ENCODE measurements around the gene HES7.

The HES7 gene

DNA sequence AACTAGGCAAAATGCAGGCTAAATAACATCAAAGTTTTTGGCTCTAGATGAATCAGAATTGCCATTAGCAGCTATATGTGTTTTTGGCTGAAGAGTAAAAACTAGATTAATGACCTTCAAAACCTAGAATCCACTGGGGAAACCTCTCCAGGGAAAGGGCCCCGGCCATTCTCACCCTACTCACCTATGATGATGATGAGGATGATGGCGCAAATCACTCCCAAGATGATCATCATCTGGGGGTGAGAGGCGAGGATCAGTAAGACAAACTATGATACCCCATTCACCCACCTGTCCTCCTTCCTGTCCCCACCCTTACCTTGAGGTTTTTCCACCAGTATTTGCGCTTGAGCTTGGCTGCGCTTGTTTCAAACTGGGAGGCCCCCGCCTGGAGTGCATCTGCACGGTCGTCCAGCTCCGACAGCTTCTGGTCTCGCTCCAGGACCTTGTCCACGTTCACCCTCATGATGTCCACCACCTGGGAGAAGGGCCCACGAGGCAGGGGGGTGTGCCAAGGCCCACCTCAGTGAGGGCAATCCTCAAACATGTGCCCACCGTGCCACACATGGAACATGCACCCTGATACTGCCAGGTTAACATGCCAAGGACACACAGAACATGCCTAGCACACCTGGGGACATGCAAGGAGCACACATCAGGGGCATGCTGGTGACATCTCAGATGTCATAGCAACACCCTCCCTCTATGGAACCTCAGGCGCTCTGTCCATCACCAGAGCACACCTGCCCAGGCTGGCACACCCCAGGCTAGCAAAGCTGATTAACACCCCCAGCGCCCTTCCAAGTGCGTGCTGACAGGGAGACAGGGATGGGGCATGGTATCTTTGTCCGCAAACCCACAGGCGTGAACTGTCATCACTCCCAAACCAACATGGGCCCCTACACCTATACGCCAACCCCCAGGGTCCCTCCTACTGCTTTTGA lies 37.7 kb upstream of the HES7 start:
- Histone ChIP-seq H3K27me3 (ENCODE audit: insufficient read depth, poor library complexity, severe bottlenecking) (no peaks in the 10 kb centered on the region), H3K4me1 (ENCODE audit: insufficient read depth, poor library complexity, severe bottlenecking) (peaks cover 18% of the 10 kb centered on the region), H3K36me3 (ENCODE audit: low read depth) (peaks cover 31% of the 10 kb centered on the region), H3K9me3 (ENCODE audit: severe bottlenecking) (no peaks in the 10 kb centered on the region), H3K27ac (ENCODE audit: poor library complexity, severe bottlenecking) (peak overlapping the region; percentile 73), H3K4me3 (ENCODE audit: severe bottlenecking) (peak overlapping the region; percentile 93)
- ATAC-seq (ENCODE audit: low read depth): no peak
- TF ChIP-seq, protein P1, sequence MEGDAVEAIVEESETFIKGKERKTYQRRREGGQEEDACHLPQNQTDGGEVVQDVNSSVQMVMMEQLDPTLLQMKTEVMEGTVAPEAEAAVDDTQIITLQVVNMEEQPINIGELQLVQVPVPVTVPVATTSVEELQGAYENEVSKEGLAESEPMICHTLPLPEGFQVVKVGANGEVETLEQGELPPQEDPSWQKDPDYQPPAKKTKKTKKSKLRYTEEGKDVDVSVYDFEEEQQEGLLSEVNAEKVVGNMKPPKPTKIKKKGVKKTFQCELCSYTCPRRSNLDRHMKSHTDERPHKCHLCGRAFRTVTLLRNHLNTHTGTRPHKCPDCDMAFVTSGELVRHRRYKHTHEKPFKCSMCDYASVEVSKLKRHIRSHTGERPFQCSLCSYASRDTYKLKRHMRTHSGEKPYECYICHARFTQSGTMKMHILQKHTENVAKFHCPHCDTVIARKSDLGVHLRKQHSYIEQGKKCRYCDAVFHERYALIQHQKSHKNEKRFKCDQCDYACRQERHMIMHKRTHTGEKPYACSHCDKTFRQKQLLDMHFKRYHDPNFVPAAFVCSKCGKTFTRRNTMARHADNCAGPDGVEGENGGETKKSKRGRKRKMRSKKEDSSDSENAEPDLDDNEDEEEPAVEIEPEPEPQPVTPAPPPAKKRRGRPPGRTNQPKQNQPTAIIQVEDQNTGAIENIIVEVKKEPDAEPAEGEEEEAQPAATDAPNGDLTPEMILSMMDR (IDR thresholded peaks at IDR 0.05; ENCODE audit: poor library complexity, severe bottlenecking): no peak
- no peak for DNase-seq (ENCODE audit: low spot score)

DNA sequence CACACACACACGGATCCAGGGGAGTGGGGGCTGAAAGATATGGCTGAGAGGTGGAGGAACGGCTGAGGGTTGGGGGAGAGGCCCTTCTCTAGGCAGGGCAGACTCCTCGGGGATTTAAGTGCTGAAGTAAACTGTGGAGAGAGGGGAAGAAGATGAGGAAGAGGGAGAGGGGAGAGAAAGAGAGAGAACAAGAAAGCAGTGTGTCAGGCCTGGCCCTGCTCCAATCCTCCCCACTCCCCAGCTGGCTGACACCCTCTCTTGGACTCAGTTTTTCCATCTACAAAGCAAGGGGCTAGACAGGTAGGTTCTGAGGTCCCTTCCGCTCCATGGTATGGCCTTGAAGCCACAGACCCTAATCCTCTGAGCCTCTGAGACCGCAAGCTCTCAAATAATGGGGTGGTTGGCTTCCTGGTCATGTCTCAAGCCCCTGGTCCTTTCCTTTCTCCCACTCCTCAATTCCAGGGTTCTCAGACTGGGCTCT lies 36.9 kb upstream of the HES7 start:
- ATAC-seq (ENCODE audit: low read depth) (no peak), DNase-seq (ENCODE audit: low spot score) (no peak)
- Histone ChIP-seq H3K4me3 (ENCODE audit: severe bottlenecking) (no peak overlapping the region), H3K9me3 (ENCODE audit: severe bottlenecking) (no peaks in the 10 kb centered on the region), H3K27me3 (ENCODE audit: insufficient read depth, poor library complexity, severe bottlenecking) (no peaks in the 10 kb centered on the region), H3K36me3 (ENCODE audit: low read depth) (peaks cover 31% of the 10 kb centered on the region), H3K4me1 (ENCODE audit: insufficient read depth, poor library complexity, severe bottlenecking) (peaks cover 18% of the 10 kb centered on the region), H3K27ac (ENCODE audit: poor library complexity, severe bottlenecking) (peak overlapping the region; percentile 73)
- TF ChIP-seq, protein P1 (IDR thresholded peaks at IDR 0.05; ENCODE audit: poor library complexity, severe bottlenecking): no peak

DNA sequence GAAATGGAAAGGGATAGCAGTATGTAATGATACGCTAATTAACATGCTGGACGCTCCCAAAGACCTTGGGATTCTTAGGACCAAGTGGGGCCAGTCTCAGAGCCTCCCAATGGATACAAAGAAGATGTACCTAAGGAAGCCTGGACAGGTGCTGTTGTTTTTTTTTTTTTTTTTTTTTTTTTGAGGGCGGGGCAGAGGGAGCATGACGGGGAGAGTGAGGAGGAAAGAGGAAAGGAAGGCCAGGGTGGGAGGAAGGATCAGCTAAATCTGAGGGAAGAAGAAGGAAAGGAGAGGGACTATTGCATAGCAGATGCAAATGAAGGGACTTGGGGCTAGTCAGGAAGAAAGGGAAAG lies 36.3 kb upstream of the HES7 start:
- no peak overlapping the region for H3K4me3 ChIP-seq (ENCODE audit: severe bottlenecking)
- H3K27ac ChIP-seq (ENCODE audit: poor library complexity, severe bottlenecking): peak overlapping the region; percentile 73
- TF ChIP-seq, protein P1 (IDR thresholded peaks at IDR 0.05; ENCODE audit: poor library complexity, severe bottlenecking): no peak
- ATAC-seq (ENCODE audit: low read depth) (no peak), DNase-seq (ENCODE audit: low spot score) (no peak)
- H3K9me3 ChIP-seq (ENCODE audit: severe bottlenecking): no peaks in the 10 kb centered on the region
- H3K36me3 ChIP-seq (ENCODE audit: low read depth): peaks cover 37% of the 10 kb centered on the region
- H3K27me3 ChIP-seq (ENCODE audit: insufficient read depth, poor library complexity, severe bottlenecking): no peaks in the 10 kb centered on the region
- peaks cover 18% of the 10 kb centered on the region for H3K4me1 ChIP-seq (ENCODE audit: insufficient read depth, poor library complexity, severe bottlenecking)

DNA sequence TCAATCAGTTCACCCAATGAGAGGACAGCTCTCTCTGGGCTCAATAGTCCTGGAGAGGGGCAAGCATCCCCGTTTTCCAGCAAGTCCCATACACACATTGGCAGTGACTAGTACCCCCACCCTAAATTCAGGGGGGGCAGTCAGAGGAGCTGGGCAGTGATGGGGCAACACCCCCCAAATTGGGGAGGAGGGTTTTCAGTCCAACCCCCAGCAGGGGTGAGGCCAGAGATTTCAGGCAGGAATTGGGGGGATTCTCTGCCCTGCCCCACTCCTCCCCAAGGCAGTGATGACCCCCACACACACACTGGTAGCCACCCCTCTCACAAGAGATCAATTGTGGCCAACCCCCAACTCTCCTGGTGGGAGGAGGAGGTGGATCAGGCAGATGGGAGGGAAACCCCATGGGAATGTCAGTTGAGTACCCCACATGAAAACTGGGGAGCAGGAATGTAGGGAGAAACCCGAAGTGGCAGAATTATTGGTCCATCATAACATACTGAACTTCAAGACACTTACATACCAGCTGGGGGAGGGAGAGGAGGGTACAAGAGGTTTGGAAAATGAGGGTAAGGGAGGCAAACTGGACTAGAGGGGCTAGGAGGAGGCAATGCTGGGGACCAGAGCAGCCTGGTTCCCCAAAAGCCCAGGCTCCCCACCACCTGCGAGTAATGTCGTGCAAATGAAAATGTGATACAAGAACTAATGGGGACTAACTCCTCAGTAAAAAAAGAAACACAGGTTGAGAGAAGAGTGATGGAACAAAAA lies 35.7 kb upstream of the HES7 start:
- TF ChIP-seq, protein P1 (IDR thresholded peaks at IDR 0.05; ENCODE audit: poor library complexity, severe bottlenecking): no peak
- H3K4me1 ChIP-seq (ENCODE audit: insufficient read depth, poor library complexity, severe bottlenecking): peaks cover 18% of the 10 kb centered on the region
- no peak overlapping the region for H3K4me3 ChIP-seq (ENCODE audit: severe bottlenecking)
- H3K9me3 ChIP-seq (ENCODE audit: severe bottlenecking): no peaks in the 10 kb centered on the region
- DNase-seq (ENCODE audit: low spot score) (no peak), ATAC-seq (ENCODE audit: low read depth) (no peak)
- H3K27me3 ChIP-seq (ENCODE audit: insufficient read depth, poor library complexity, severe bottlenecking): no peaks in the 10 kb centered on the region
- peaks cover 43% of the 10 kb centered on the region for H3K36me3 ChIP-seq (ENCODE audit: low read depth)
- H3K27ac ChIP-seq (ENCODE audit: poor library complexity, severe bottlenecking): peak overlapping the region; percentile 73

Measured in RWPE2 (cell line).